GM19035 (cell line): ENCODE data around the gene INTS1.

Source experiments
- ATAC-seq: cut with Tn5 transposase; IDR thresholded peaks from one replicate; pipeline ENCODE4 v1.9.1; 2021; ENCODE audit not compliant: unreplicated experiment

Gene INTS1

GRCh38 chr7:1490837-1491236, 13.4 kb downstream of the INTS1 start:
- no peak for ATAC-seq

- no peak for ATAC-seq
Observed at GRCh38 chr7:1489336-1489735, 14.9 kb downstream of the INTS1 start.

GRCh38 chr7:1488016-1488415, 16.2 kb downstream of the INTS1 start:
- no peak for ATAC-seq

DNA sequence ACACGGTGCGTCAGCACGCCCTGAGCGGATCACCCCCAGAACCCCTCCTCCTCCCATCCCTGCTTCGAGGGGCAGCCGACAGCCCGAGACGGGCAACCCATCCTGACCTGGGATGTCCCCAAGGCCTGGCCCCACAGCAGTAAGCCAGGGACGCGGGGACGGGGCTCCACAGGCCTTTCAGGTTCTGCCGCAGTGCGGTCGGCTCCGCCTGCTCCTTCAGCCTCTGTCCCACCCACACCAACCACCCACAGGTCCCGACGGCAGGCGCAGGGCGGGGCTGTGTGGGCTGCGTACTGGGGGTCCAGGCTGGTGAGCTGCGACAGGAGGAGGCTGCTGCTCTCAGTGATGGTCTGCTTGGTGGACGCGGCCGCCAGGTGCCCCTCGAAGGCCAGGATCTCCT, 16.7 kb downstream of the INTS1 start:
- no peak for ATAC-seq

GRCh38 chr7:1486571-1486970, 17.6 kb downstream of the INTS1 start:
- ATAC-seq: no peak

GRCh38 chr7:1485156-1485555, 19.0 kb downstream of the INTS1 start:
- ATAC-seq: no peak

DNA sequence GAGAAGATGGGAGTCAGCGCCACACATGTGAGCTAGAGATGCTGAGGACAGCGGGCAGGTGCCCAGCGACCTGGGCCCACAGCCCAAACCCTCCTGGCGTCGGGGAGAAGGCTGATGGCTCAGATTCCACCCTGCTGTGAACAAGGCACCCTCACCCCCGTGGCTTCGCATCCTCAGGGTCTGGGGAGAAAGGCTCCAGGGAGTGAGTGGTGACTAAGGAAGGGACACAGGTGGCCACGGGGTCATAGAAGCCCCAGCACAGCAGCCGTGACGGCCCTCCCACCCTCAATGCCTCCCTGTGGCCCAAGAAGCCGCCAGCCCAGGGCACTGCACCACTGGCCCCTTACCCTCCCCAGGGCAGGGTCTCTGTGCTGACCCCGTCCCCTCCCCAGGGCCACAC, 19.6 kb downstream of the INTS1 start:
- no peak for ATAC-seq

- ATAC-seq: no peak
Observed at GRCh38 chr7:1483536-1484505, 20.4 kb downstream of the INTS1 start.

- no peak for ATAC-seq
Observed at GRCh38 chr7:1483079-1483478, 21.1 kb downstream of the INTS1 start.

DNA sequence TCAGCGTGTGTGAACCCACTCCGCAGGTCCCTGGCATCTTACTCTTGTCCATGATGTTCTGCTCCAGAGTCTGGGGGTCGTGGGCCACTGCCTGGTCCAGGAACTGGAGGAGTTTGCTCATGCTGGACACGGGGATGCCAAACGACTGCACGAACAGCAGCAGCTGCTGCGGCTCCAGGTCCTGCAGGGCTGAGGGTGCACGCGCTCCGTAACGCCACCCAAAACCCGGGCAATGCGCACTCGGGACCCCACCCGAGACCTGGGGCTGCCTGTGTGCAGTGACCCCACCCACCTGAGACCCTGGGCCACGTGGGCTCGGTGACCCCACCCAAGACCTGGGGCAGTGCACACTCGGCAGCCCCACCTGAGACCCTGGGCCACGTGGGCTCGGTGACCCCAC, 22.9 kb downstream of the INTS1 start:
- ATAC-seq: no peak

GRCh38 chr7:1480670-1481069, 23.5 kb downstream of the INTS1 start:
- ATAC-seq: no peak

GRCh38 chr7:1479287-1479686, 24.9 kb downstream of the INTS1 start:
- ATAC-seq: no peak

- ATAC-seq: no peak
Observed at GRCh38 chr7:1478480-1478879, 25.7 kb downstream of the INTS1 start.

GRCh38 chr7:1476859-1477258, 27.3 kb downstream of the INTS1 start:
- no peak for ATAC-seq

DNA sequence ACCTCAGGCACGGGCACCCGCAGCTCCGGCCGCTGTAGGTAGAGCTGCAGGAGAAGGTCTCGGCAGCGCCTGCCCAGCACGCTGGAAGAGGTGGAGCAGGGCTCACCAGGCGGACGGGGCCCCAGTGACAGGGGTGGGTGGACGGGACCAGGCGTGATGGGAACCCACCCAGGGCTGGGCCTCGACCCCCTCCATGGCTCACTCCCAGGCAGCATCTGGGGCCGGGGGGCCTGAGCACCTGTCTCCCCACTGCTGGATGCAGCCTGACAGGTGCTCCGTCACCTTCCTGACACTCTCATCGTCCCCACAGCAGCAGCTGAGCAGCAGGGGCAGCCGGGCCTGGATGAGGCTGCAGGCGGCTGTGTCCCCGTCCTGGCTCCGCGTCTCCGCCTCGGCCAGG, 28.2 kb downstream of the INTS1 start:
- ATAC-seq: no peak

GRCh38 chr7:1475393-1475792, 28.8 kb downstream of the INTS1 start:
- no peak for ATAC-seq

GRCh38 chr7:1474736-1475135, 29.5 kb downstream of the INTS1 start:
- ATAC-seq: no peak

DNA sequence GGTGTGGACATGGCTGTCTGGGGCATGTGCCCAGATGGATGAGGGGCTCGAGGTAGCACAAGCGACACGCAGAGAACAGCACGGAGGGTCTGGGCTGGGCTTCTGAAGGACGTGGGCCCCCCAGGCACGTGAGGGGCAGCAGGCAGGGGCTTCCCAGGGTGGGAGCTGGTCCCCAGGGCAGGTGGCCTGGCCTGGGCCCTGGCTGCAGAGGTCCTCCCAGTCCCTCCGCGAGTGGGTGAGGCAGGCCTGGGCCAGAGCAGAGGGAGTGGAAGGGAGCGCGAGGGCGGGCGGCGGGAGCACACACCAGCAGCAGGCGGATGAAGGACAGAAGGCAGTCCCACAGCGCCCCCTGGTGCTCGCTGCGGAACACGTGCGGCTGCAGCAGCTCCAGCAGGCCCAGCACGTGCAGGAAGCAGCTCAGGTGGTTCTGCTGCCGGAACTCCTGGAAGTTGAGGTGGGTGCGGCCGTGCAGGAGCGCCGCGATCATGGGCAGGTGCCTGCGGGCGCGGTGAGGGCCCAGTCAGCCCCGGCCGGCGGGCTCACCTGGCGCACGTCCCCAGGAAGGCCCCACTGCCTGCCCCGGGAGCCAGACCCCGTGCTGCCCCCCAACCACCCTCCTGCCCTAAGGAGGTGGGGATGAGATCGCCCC, 30.2 kb downstream of the INTS1 start:
- no peak for ATAC-seq

GRCh38 chr7:1470901-1471300, 33.3 kb downstream of the INTS1 start:
- ATAC-seq: no peak

DNA sequence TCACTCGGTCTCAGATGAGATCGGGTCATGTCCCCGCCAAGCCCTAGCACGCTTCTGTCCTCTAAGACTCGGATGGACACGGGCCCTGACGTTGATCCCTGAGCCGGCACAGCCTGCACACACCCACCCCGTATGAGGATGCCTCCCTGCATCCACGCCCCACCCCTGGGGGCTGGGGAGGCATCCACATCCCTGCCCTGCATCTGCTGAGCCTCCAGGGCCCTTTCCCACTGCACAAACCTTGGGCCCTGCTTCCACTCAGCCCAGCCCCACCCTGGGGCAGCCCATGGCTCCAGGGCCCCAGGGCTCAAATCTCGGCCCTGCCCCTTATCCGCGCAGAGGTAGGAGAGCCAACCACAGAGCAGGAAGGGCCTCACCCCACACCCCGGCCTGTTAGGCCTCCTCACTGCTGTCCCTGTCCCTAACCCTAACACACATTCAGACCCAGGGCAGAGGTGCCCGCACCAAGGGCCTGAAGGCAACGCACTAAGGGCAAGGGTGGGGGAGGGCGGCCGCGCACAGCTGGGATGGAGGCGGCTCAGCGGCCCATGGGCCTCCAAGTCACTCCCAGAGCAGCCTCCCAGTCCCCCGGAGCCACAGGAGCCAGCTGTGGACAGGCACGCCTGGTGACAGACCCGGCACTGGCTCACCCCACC, 35.4 kb downstream of the INTS1 start:
- ATAC-seq: no peak

- no peak for ATAC-seq
Observed at GRCh38 chr7:1468203-1468602, 36.0 kb downstream of the INTS1 start.
